Activated T-cell treated with anti-CD3 and anti-CD28 coated beads for 48 hours (primary cell): ENCODE measurements around the gene SEMA4D.

ENCODE experiments used
- DNase-seq: peaks from one replicate; pipeline ENCODE4 v3.0.0-alpha.2; 2020; ENCODE audit warnings: low read depth

SEMA4D gene

GRCh38 chr9:89502038-89502601 lies 4.2 kb upstream of the SEMA4D start:
- DNase-seq = no peak

- no peak for DNase-seq
These were observed 3.5 kb upstream of the SEMA4D start for GRCh38 chr9:89501311-89501898.

GRCh38 chr9:89500008-89500407 lies 2.1 kb upstream of the SEMA4D start:
- DNase-seq = no peak

DNA sequence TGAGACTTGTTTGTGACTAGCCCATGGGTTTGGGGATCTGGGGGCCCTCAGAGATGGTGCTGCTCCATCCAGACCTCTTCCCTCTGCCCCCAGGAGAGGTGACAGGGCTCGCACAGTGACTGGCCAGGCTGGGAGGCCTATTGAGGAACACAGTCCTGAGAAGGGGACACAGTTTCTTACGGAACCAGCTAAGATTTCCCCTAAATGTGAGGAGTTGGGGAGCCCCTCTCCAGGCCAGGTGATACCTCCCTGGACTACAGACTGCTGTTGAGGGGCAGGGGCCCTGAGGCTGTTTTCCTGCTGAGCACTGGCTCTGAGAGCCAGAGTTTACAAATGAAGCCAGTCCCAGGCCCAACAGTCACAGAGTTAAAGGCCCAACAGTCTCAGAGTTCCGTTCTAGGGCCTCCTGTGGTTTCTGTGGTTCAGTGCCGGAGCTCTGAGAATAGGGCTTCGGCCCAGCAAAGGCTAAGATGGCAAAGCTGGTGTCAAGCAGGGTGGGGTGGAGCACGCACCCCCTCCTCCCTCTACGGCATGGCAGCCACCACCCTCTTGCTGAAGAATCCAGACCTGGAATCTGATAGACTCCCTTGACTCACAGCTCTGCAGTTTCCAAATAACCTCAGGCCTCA lies 1.1 kb upstream of the SEMA4D start:
- DNase-seq = no peak

- no peak for DNase-seq
These were observed 503 bp downstream of the SEMA4D start for GRCh38 chr9:89497257-89497963.

DNA sequence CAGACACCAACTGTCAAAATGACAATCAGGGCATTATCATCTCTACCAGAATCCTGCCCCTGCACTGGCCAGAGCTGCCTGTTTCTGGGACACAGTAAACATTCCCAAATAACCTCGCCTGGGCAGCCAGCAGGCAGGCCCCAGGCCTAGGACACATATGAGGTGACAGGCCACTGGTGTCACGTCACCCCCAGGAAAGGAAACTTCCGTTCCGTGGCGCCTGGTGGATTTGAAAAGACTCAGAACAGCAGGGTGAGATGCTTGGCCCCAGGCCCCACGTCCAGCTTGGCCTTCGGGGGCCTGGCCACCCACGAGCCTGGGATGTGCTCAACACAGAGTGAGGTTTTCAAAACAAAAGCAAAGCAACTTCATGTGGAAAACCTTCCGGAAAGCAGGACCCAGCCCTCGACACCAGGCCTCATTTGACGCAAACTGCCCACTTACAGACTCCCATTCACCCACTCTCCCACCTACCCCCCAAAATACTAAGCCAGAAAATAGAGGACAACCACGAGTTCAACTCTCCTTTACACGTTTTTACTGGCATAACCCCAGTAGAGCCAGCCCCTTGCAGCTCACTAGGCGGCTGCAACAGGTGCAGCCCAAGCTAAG lies 1.2 kb downstream of the SEMA4D start:
- DNase-seq = no peak

GRCh38 chr9:89495824-89496560 lies 1.9 kb downstream of the SEMA4D start:
- DNase-seq = no peak

DNA sequence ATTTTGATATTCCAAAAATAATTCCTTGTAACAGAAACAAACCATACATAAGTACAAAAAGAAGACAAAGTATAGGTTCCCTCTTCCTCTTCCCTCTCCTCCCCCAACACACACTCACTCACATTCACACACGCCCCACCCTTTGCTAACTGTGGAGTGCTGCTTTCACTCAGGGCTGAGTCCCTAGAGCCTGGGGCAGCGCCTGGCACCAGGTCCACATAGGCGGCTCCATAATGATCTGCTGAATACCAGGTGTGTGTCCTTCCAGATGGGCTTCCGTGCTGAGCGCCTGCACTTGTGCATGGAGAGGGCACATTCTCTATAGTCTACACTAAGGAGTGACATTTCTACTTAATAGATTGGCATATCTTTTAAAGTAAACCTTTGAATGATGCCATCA lies 3.7 kb downstream of the SEMA4D start:
- no peak for DNase-seq

- no peak for DNase-seq
These were observed 4.2 kb downstream of the SEMA4D start for GRCh38 chr9:89493671-89494070.

DNA sequence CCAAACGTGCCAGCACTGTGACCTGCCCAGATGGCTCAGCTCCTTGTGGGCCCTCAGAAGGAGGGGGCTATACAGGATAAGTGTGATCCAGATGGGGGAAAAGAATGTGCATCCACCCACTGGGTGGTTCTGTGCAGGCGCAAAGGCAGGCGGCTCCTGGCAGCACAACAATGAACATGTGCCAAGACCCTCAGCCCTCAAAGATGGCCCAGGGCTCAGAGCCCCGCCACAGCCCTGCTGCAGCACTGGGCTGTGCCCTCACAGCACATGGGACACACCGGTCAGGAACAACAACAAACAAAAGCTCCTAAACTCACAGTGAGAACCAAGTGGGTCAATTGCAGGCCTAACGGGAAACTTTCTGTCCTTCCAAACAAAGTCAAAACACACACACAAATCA lies 4.7 kb downstream of the SEMA4D start:
- DNase-seq = no peak

DNA sequence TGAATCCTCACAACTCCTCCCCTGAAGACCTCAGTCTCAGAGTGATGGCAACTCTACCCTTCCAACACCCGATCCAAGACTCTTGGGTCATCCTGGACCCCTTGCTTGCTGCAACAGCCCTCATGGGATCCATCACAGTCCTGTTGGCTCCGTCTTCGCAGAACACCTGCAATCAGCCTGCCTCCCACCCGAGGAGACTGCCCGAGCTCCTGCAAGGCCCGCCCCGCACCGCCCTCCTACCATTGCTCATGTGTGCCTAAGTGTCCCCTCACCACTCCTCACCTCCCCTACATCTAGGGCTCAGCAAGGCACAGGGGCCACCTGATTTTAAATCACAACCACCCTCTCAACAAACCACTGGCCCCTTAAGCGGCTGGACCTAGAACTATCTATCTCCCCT lies 5.3 kb downstream of the SEMA4D start:
- no peak for DNase-seq

- DNase-seq = no peak
These were observed 6.2 kb downstream of the SEMA4D start for GRCh38 chr9:89491694-89492093.

DNA sequence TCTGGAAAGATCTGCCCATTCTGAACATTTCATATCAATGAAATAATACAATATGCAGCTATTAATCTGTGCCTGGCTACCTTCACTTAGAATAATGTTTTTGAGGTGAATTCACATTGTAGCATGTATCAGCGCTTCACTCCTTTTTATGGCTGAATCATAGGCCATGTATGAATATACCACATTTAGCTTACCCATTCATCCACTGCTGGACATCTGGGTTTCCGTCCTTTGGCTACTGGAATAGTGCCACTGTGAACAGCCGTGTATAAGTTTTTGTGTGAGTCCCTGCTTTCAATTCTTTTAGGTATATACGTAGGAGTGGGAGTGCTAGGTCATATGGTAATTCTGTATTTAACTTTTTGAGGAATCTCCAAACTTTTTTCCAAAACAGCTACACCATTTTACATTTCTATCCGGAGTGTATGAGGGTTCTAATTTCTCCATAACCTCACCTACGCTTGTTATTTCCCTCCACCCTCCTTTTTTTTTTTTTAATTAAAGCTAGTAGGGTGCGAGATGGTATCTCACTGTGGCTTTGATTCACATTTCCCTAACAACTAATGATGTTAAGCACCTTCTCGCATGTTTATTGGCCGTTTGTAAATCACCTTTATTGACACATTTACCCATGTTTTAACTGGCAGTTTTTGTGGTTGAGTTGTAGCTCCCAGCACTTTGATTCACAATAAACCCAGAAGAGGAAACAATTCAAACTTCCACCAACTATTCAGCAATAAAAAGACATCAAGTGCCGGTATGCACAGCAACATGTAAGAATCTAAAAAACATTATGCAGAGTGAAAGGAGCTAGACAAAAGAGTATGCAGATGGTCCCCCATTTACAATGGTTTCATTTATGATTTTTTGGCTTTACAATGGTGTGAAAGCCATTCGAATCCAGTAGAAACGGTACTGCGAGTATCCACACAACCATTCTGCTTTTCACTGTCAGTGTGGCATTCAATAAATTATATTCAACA lies 8.1 kb downstream of the SEMA4D start:
- DNase-seq = no peak

DNA sequence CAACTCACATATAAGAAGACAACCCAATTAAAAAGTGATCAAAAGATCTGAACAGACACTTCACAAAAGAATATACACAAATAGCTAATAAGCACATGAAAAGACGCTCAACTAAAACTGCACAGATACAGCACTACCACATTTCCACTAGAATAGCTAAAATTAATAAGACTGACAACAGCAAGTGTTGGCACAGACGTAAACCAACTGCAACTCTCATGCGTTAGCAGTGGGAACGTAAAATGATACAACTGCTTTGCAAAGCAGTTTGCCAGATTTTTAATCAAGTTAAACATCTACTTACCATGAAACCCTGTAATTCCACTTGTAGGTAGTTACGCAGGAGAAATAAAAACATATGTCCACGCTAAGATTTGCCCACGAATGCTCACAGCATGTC lies 9.0 kb downstream of the SEMA4D start:
- DNase-seq = no peak

DNA sequence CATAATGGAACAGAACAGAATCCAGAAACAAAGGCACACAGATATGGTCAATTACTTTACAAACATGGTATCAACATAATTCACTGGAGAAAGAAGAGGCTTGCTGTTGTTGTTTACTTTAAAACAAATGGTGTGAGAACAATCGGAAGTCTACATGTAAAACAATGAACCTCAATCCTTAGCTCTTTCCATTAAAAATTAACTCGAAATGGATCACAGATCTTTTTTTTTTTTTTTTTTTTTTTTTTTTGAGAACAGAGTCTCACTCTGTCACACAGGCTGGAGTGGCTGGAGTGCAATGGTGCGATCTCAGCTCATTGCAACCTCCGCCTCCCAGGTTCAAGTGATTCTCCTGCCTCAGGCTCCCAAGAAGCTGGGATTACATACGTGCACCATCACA lies 9.8 kb downstream of the SEMA4D start:
- DNase-seq = no peak

GRCh38 chr9:89486681-89487080 lies 11.2 kb downstream of the SEMA4D start:
- no peak for DNase-seq

- no peak for DNase-seq
These were observed 13.2 kb downstream of the SEMA4D start for GRCh38 chr9:89484475-89485404.

- no peak for DNase-seq
These were observed 14.1 kb downstream of the SEMA4D start for GRCh38 chr9:89483592-89484474.

DNA sequence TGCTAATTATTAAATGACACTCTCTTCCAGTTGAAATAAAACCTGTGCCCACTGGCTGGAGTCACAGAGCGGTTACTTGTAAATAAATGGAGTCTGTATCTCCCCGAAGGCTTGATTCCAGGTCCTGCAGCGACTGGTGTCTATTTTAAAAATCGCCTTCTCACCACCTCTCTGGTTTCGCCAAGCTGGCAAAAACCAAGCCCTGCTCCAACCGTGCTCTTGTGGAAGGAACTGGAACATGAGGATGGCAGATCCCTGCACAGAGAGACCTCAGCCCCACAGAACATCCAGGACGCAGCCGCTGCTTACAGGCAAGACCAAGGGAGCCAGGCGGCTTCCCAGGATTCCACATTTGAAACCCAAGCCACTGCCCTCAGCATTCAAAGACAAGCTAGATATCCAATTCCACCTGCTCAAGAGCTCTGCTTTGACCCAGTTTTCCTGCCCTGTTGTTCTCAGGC lies 15.0 kb downstream of the SEMA4D start:
- no peak for DNase-seq
